Stimulated activated CD4-positive, alpha-beta T cell treated with anti-CD3 and anti-CD28 coated beads, Interleukin-4, amount 100 ng/mL, for 1 hour (primary cell): ENCODE results near the gene AIPL1.
A peak's percentile ranks its signal among the peaks of the same experiment; 100 is the strongest.

Experiments used
- DNase-seq: peaks from one replicate; pipeline ENCODE4 v3.0.0-alpha.2; 2020

The AIPL1 gene

DNA sequence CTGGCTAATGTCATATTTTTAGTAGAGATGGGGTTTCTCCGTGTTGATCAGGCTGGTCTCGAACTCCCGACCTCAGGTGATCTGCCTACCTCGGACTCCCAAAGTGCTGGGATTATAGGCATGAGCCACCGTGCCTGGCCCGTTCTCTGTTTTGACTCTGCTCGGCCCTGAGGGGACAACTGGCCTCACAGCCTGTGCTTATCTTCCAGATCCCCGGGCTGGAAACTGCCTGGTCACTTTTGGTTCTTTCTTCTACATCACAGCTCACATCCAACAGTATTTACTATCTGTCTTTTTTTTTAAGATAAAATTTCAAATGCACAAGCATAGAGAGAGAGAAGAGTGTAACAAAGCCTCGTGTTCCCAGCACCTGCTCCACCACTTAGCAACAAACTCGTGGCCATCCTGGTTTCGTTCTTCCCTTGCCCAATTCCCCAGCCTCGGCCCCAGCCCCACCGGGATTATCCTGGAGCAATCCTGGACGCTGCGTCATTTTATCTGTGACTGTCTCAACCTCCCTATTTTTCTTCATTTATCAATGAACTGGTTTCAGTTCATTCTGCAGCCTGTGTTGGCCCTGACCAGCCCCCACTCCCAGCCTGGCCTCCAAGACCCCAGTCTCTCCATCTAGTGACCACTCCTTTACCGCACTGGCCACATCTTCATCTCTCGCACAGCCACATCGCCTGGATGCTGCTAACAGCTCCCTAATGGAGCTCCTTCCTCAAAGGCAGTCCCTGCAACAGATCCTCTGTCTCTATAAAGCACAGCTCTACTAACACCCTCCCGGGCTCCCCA, 30.5 kb upstream of the AIPL1 start:
- DNase-seq: no peak

DNA sequence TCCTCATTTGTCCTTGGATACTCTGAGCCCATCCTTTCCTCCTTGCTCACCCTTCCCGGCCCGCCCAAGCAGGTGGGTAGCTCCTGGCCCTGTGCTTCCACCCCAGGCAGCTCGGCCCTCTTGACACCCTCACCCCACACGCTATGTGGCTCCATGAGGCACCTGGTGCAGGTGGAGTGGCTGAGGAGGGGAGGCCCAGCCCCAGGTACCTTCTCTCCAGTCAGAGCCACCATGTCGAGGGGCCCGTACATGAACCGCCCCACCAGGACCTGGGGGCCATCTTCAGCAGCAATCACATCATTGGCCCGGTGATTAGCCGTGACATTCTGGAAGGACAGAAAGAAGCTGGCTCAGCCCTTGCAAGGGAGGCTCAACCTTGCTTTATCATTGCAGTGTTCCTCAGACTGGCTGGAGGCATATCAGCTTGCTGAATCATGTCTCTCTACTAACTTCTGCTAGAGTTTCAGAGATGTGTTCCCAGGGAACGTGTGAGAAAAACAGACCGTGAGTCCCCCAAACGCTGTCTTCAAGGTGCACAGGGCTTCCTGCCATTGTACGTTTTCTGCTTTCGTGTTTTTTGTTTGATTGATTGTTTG, 29.6 kb upstream of the AIPL1 start:
- no peak for DNase-seq

DNA sequence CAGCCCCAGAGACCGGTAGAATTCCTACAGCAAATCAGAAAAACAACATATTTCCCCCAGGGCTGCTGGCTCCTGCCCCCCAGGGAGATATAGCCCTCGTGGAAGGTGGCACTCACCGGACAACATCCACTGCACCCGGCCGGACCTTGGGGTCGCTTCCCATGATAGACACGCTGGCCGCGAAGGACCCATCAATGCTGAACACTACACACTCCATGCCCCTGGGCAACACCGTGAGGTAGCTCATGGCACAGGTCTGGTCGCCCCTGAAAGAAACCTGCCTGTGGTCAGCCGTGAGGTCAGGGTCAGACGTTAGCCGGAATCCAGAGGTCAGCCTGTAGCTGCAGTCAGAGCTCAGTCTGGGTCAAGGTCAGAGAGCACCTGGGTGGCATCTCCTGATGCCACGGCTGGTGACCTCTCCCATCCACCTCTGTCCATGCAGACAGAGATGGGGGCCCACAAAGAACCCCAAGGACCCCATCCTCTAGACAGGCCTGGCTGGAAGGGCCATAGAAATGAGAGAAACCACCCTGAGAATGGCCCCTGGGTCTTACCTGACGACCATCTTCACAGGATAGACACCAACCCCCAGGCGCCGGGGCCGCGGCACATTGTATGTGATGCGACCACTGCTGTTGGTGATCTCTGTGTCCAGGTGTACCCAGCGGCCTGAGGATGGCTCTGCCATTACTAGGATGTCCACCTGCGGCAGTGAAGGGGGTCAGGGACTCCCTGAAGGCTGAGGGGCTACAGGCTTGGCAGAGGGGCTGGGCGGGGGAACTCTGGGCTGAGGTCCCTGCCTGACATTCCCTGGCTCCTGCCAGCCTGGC, 28.9 kb upstream of the AIPL1 start:
- no peak for DNase-seq

DNA sequence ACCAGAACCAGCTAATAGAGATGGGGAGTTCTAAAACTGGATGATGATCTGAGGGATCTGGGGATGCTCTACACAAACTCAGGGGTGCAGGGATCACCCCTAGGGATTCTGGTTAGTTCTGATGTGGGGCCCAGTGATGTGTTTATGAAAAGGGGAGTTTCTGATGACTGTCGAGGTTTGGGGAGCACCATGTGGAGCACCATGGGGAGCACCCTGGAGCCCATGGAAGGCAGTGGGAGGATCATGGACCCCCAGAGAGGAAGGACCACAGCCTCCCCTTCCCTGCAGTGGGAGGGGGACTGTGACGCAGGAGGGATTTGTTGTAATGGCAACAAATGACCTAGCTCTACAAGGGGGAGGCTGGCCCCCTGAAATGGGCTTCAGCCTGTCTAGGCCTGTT, 27.8 kb upstream of the AIPL1 start:
- DNase-seq: no peak

DNA sequence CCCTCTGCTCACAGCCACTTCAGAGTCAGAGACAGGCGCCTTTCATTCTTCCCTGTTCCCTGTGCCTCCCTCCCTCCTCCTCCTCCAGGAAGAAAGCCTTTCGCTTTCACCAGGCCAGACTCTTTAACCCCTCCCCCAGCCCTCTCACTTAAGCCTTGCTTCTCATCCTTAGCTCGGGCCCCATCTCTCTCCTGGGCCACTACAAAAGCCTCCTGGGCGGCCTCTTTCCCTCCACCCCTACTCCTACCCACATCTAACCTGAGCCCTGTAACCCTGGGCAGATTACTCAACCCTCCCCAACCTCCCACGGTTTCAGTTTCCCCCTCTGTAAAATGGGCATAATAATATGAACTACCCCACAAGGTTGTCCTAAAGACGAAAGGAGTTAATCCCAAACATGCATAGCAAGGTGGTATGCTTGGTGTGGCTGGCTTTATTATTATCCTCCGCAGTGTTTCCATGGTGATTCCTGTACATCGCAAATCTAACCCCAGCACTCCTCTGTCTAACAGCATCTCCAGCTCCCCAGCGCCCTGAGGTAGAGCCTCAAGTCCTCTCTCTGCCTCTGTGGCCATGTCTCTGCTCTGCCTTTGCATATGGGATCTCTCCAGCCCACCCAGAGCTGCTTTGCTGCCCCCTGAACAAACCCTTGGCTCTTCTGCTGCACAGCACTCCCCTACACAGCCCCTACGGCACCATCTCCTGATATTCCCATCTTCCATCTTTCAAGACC, 27.0 kb upstream of the AIPL1 start:
- DNase-seq: no peak

DNA sequence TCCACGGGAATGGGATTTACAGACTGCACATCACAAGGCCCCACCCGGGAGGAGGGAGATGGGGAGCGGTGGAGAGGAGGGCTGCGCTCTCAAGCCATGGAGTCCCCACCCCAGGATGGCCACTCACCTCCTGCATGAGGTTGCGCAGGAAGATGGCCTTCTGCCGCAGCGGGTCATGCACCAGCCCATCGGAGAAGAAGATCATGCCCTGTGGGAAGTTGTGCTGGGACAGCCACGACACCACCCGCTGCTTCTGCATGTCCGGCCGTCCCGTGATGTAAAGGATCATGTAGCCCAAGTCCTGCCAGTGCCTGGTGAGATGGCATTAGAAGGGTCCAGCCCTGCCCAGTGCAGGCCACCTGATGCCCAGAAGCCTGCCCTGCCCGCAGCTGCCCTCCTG, 26.3 kb upstream of the AIPL1 start:
- no peak for DNase-seq

DNA sequence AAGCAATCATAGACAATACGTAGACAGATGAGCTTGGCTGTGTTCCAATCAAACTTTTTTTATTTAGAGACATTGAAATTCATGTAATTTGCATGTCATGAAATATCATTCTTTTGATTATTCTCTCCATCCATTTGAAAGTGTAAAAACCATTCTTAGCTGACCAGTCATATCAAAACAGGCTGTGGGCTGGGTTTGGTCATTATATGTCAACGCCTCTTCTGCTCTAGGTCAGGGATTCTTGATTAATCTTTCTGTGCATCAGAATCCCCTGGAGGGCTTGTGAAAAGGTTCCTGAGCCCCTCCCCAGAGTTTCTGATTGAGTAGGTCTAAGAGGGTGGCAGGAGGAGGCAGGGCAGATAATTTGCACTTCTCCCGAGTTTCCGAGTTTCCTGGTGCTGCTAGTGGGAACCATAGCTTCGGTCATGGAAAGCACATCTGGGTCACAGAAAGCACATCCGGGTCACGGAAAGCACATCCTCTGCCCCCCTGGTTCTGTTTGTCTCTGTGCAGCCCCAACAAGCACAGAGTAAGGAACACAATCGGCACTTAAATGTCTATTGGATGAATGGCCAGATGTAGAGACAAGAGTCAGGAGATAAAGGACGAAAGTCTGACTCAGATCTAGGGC, 25.7 kb upstream of the AIPL1 start:
- DNase-seq: no peak

DNA sequence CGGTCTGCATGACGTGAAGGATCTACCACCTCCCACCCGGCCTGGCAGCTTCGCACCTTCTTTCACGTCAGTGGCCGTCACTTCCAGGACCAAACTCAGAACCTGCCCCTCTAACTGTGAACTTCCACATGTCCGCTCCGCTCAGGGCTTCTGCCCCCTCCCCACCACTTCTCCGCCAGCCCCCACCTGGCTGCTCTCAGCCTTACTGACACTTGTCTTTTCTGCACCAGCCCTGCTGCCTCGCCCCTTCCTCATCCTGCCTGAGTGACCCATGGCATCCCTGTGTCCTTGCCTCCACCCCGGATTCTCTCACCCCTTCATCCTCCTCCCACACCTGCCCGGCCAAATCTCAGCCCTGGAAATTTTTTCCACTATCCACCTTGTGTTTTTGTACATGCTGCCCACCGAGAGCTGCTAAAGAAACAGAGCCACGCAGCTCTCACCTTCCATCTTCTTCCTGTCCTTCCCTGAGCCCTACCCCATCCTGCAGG, 23.6 kb upstream of the AIPL1 start:
- DNase-seq: no peak

DNA sequence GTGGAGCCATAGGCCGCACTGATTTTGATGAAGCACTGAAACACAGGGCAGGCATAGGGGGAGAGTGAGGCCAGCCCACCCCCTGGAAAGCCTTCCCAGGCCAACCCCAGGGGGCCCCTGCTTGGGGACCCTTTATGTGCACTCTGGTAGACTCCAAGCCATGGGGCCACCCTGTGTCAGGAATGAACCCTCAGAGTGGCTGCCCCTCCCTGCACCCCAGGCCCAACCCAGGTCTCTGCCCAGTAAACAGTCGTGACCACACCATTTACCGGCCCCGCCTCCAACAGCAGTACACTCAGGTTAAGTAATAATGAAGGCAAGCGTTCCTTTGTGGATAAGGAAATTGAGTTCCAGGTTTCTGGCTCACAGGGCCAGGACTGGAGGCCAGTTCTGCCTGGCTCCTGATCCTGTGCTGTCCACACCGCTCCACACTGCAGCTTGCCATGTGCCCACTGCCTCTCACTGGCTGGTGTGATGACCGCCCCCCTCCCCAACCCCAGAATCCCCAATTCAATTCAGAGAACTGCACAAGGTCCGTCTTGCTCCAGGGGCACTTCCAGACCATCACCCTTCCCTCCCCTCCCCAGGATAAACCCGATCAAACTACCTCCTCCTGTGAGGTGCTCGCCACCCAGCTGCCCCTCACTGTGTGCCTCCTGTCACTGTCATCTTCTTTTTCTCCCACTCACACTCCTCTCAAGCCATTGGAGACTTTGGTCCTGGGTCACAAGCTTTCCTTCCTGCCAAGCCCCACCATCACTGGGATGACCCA, 23.0 kb upstream of the AIPL1 start:
- no peak for DNase-seq

DNA sequence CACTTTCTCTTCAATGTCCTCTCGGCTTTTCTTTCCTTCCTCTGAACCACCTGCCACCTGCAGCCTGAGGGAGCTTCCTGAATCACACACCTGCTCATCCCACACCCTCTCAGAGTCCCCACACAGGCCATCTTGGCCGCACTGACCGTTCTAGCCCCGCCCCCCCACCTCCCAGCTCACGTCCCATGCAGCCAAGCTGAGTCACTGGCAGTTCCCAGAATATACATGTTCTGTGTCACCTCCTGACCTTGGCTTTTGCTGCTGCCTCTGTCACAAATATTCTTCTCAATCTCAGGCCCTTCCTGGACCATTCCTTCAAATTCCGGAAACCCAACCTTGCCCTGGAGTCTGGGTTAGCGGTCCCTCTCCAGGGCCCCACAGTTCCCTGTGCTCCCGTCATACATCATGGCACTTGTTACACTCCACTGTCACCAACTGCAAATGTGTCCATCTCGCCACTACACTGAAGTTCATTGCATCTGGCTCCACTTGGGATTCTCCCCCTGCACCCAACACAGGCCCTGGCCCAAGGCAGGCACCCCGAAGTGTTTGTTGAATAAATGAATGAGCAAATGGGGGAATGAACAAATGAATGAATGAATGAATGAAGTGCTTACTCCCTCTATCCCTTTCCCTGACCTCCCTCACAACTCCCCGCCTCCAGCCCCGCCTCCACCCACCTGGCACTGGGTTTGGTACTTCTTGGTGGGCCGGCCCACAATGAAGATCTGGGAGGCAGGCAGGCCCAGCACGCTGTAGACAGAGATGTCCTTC, 22.2 kb upstream of the AIPL1 start:
- DNase-seq: no peak

DNA sequence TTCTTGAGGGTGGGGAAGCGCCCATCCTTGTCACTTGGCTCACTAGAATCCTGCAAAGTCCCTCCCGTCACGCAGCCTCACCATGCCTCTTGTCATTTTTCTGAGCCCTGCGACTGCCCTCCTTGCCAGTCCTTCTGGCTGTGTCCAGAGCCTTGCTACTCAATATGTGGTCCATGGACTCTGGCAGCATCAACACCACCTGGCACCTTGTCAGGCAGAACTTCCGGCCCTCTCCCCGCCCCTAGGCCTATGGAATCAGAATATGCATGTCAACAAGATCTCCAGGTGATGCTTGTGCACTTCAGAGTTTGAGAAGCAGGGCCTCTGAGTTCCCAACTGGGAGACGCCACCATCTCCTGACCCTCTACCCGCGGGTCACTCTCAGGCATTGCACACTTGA, 21.4 kb upstream of the AIPL1 start:
- no peak for DNase-seq

DNA sequence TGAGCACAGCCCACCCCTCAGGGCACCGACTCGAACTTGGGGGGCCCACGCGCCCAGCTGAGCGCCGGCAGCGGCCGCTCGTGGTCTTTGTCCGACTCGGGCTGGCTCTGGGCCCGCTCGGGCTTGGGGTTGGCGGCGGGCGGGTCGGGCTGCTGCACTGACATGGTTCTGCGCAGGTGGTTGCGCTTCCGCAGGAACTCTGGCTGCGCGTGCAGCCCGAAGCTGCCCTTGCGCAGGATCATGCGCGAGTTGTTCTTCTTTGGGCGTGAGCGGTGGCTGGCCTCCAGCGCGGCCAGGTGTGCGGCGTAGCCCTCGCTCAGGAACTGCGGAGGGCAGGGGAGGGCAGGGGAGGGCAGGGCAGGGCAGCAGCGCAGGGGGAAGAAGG, 20.4 kb upstream of the AIPL1 start:
- peak; percentile 51 for DNase-seq

DNA sequence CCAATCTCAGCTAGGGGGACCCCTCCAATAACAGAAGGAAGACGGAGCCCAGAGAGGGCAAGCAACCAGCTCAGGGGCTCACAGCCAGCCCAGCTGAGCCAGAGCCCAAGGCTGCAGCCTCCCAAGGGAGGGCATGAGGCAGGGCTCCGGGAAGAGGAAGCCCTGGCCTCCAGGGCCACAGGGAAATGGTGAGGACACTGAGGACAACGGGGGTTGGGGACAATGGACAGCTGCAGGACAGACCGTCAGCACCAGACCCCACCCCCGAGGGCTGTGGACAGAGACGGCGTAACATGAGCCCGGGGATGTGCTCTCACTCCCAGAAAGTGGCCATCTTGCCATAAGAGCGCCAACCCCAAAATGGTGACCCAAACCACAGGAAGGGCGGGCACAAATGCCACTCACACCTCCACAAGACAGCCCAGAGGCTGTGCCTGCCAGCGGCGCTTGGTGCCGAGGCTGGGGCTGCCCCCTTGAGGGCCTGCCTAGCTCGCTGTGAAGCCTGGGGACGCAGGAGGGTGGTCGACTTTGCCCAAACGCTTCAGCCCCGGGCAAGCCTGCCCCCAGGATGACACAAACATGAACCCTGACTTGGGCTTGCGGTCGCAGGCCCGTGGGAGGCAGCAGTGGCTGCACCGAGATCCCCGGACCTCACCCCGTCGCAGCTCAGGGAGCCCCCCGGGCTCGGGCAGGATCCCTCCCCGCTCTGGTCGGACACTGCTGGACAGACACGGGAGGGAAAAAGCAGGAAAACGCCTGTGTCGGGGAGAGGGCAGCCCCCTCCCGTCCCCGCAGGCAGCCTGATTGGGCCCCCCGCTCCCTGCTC, 19.8 kb upstream of the AIPL1 start:
- DNase-seq: no peak

DNA sequence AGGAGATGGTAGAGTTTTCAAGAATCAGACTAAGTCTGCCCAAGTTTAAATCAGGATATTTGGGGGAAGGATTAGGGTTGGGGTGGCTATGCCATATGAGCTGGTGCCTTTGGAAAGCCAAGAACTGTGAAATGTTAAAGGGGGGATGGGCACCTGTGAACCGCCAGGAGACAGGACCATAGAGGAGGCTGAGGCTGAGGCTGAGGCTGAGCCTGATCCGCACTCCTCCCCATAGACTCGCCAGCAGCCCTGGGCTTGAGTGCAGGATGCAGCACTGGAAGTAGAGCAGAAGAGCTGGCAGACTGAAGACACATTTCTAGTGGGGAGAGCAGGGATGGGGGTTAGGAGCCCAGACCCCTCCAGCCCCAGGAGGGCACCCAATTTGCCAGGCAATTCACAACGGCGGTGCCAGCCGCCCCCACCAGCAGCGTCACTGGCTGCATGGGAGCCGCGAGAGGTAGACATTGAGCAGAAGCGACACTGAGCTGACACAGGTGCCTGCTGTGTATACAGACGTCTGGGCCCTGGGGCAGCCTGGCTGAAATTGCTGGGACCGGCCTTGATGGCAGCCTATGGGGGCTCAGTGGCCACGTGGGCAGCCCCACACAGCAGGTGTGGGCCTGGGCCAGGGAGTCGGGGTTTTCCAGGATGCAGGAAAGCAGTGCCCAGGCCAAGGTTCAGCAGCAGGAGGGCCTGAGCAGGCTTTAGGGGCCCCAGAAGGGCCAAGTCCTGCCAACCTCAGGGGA, 18.5 kb upstream of the AIPL1 start:
- no peak for DNase-seq

DNA sequence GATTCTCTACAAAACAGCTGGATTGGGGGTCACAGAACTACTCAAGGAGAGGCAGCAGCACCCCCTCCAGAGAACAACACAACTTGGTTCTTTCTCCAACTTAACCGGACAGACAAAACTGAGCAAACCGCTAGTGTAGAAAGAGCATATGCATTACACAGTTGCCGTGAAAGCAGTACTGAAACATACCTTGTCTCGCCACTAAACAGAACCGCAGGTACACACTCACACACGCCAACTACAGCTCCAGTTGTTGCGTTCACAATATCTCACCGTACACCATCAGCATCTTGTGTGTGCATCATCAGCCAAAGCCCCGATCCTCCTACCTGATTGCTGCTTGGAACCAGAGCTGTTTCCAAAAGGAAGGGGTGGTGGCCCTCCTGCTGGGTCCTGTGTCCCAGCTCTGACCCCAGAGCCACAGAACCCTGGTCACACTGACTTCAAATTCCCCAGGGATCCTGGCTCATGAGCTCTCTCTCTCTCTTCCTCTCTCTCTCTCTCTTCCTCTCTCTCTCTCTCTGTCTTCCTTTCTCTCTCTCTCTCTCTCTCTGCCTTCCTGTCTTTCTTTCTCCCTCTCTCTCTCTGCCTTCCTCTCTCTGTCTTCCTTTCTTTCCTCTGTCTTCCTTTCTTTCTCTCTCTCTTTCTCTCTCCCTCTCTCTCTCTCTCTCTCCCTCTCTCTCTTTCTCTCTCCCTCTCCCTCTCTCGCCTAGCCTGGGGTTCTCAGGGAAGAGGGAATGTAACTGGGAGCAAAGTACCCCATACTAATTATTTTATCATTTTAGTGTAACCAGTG, 17.7 kb upstream of the AIPL1 start:
- no peak for DNase-seq

DNA sequence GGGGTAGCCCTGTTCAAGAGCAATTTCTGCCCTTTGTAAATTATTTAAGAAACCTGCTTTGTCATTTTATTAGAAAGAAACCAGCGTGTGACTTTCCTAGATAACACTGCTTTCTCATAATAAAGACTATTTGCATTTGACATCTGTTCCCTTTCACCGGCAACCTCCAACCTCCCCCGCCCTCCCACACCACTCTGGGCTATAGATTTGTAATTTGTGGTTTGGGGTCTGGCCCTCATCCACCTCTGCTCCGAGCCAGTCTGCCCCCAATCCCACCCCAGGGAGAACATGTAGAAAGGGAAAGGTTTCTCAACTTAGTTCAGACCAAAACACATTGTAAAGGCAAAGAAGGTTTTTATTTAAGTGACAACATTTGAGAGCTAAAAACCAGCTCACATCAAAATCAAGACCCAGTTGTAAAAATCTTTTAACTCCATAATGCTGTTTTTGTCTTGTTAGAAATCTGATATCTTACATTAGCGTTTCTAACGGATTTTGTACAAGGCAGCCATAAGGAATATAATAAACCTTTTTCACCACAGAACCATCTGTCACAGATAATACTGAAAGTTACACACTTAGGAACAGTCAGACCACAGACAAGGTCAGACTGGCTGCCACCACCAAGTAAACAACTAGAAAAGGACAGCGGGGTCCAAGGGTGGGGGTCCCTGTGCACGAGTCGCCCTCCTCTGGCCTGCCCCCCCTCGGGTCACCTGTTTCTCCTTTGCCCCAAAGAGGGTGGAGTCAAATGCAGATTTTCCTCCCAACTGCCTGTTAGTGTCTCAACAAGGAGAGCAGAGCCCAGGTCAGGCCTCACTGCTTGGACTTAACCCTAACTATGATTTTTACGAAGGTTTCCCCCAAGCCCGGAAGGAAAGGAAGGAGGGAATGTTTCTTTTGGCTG, 16.3 kb upstream of the AIPL1 start:
- no peak for DNase-seq

DNA sequence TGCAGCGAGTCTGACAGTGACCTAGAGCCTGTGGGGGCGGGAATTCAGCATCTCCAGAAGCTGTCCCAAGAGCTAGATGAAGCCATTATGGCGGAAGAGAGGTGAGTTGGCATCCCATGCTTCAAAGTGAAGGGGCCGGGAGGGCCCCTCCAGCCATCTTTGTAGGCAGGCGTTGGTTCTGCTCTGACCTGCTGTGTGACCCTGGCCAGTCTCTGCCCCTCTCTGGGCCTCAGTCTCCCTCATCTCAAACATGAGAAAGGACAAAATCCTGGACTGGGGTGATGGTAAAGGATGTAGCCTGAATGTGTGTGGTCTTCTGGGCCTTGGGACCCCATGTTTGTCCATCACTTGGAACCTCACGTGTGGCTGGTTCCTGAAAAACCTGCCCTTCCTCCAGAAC, 14.4 kb upstream of the AIPL1 start:
- DNase-seq: no peak
